Stimulated activated CD8-positive, alpha-beta memory T cell treated with anti-CD3 and anti-CD28 coated beads, Interleukin-7, amount 100 ng/mL, for 24 hours (primary cell): ENCODE results near the gene ARHGEF5.
A peak's percentile ranks its signal among the peaks of the same experiment; 100 is the strongest.
"Not testable (repeated sequence)": the region's sequence is repeated elsewhere in the genome, so short reads cannot be mapped to it uniquely, and the experiment has no call there.

Source experiments
- DNase-seq: peaks from one replicate; pipeline ENCODE4 v3.0.0-alpha.2; 2020; ENCODE audit warnings: low read depth

The ARHGEF5 gene

DNA sequence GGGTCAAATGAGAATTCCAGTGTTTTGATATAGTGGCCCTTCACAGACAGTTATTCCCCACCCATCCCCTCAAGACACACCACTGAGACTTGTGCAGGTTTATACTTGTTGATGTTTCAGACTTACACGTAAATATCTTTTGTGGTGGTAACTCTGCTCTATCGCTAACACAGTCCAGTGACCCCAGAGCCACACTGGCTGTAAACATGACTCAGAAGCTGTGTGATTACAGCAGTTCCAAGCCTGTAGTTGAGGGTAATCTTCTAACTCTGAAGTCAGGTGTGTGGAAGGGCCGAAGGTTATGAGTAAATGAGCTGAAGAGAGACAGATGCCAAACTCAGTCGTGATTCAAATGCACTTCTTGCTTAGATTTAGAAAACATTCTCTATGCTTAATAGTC is 28.9 kb downstream of the ARHGEF5 start:
- no peak for DNase-seq

DNA sequence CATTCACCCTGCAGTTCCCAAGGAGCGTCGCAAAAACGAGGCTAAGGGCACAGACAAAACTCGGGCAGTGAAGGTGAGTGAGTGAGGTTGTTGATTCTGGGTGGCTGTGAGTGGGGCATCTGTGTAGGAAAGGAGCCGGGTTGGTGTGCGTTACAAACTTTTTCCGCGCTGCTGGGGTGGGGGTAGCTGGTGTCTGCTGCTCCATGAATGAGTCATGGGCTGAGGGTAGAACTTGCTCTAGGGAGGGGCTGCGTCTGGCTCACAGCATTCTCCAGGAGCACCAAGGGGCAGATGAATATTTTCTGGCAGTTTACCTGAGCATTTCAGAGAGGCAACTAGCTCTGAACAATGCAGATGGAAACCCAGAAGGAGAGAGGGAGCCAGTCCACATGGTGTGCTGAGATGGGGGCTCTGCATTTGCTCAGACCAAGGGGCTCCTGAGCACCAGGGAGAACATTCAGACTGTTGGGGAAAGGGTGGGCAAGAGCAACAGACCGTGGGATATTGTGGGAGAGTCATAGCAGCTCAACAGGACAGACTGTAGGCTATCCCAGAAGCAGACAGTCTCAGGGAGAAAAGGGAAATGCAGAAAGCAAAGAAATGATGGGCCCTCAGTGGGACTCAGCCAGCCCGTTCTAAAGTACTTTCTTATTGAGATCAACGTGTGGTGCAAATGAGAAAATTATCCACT is 29.5 kb downstream of the ARHGEF5 start:
- DNase-seq: peak; percentile 6

DNA sequence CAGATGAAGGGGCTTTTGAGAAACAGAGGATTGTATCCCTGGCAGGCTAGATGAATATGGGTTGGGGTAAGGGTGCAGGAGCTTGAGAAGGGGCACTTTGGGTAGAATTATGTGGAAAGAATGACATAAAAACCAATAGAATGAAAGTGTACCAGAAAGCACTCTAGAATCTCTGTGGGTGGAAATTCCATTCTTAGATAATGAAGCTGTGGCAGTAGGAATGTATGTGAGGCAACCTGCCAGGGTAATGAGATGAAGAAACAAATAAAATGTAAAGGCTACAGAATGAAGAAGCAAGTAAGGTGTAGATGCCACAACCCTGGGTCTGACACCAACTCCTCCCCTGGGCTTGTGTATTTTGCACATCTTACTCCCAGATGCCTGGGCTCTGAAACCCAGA is 31.5 kb downstream of the ARHGEF5 start:
- DNase-seq: no peak

DNA sequence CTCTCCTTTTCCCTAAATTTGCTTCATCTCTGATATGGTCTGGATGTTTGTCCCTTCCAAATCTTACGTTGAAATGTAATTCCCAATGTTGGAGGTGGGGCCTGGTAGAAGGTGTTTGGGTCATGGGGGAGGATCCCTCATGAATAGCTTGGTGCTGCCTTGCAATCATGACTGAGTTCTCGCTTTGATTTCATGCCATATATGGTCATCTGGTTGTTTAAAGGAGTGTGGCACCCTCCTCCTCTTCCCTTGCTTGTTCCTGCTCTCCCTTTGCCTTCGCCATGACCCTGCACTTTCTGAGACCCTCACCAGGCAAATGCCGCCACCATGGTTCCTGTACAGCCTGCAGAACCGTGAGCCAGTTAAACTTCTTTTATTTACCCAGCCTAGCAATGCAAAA is 33.7 kb downstream of the ARHGEF5 start:
- DNase-seq: no peak

DNA sequence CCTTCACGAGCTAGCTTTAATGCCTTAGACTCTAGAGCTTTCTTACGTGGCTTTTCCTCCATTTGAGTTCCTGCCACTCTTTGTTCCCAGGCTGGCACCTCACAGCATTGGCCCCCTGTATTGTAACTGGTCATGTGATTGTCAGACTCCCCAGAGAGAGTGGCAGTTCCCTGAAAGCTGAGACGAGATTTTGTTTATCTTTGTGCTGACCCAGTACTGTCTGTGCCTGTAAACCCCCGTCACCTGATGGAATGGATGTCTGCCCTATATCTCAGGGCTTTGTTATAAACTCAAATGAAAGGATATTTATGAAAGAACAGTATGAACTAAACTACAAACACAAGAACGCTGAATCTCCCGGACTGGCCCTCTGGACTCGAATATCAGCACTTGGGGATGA is 35.3 kb downstream of the ARHGEF5 start:
- DNase-seq: no peak

DNA sequence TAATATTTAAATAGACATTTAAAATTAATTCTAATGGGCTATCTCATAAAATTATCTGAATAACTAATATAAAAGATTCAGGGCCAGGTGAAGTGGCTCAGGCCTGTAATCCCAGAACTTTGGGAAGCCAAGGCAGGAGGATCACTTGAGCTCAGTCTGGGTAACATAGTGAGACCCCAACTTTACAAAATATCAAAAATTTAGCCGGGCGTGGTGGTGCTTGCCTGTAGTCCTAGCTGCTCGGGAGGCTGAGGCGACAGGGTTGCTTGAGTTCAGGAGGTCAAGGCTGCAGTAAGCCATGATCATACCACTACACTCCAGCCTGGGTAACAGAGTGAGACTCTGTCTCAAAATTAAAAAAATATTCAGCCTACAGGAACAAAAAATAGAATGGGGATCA is 35.8 kb downstream of the ARHGEF5 start:
- no peak for DNase-seq

DNA sequence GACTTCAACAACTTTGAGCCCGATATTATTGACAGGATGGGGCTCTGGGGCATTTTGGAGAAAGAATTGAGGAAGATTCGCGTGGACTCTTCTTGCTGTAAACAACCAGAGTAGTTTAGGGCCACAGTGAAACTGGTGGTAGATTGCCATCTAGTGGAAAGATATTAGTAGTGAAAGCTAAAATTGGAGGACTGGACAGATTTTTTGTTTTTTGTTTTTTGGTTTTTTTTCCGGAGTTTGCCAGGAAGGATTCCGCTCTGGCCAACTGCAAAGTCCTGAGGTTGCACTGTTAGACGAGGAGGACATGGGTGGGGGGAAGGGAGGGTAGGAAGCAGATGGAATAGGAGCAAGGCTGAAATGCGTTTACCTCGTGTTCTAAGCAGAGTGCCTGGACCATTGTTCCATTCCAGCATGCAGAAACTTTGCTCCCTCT is 36.6 kb downstream of the ARHGEF5 start:
- no peak for DNase-seq

DNA sequence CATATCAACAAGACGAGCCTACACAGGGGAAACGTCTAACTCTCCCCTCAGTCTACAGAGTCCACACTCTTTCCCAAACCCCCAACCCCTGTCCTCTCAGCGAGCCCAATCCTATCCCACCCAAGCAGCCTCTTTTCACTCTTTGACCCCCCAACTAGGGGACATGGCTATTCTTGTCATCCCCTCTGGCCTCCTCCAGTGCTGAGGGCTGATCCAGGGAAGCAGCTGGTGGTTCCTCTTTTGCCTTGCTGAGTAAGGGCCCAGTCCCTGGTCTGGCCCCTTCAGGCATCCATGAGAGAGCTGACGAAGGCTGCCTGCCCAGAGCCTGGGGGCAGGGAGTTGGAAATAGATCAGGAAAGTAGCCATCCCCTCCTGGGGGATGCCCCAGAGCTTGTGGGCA is 41.9 kb downstream of the ARHGEF5 start:
- DNase-seq: no peak

DNA sequence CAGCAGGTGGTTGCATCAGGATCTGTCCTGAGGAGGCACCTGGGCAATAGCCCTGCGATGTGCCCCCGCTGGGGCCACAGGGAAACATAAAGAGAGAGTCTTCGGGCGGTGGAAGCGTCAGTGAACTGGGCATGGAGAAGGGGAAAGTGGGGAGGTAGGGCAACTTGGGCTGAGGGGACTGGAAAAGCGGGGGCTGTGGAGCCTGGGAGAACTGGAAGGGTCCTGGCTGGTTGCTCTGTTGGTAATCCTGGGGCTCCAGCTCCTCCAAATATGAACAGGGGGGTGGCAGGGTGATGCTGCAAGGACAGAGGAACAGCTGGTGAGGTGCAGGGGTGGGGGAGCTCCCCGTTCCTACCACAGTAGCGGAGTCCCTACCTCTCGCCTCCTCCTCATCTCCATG is 43.1 kb downstream of the ARHGEF5 start:
- DNase-seq: no peak

DNA sequence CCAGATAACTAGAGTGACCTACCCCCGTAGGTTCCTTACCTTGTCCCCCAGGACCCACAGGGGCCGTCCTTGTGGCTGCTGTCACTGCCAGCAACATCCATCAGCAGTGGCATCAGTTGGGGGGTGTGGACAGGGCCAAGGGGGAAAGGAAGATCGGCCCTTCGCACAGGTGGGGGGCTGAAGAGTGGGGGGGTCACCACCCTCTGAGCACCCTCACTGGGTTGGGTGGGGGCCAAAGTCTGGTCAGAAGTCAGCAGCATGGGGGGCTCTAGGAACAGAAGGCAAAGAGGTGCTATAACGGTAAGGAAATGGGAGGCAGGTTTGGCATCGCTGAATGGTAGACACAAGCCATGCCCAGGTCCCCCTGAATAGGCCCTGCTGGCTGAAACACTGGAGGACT is 43.7 kb downstream of the ARHGEF5 start:
- no peak for DNase-seq

DNA sequence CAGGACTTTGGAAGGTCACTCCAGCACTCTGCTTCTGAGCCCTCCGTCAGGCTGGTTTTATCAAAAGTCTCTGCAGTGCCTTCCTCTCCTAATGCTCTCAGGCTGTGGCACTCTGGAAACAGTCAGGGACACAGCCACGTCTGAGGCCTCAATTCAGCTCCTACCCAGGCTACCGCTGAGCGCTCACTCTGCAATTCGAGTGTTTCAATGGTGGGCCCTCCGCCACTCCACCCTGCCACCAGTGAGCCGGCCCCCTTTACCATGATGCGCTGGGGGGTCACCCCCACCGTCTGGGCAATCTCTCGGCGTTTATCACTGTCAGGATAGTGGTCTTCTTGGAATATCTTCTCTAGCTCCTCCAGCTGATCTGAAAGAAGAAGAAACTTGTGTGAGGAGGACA is 44.7 kb downstream of the ARHGEF5 start:
- DNase-seq: no peak

DNA sequence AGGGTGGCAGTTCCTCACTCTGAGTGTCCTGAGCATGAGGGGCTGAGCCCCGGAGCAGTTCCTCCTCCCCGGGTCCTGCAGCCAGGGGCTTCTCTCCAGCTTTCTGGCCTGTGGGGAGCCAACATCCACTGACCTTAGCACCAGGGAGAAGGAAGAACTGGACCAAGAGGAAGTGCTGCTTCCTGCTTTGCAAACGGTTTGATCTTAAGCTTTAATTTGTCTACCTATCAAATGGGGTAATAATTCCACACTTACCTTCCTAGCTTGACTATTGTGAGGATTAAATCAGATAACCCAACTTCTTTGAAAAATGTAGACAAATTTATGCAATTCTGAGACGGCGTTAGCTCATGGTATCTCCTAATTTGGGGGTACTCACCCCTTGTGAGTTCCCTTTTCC is 46.3 kb downstream of the ARHGEF5 start:
- DNase-seq: no peak

DNA sequence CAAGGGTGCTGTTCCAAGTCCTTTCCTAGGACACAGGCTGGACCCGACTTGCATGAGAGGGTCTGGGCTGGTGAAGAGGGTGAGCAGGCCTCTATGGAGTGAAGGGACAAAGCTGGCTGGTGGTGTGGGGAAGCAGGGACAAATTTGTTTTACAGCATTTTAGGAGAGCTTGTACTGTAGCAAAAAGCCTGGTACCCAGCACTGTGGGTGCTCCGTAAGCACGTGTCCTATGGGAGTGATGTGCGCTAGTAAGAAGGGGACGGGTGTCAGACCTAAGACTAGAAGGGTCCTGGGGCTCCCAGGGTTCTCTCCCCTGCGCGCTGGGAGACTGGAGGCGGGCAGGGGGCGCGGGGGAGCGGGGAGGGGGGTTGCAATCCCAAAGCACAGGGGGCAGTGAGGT is 47.9 kb downstream of the ARHGEF5 start:
- no peak for DNase-seq

DNA sequence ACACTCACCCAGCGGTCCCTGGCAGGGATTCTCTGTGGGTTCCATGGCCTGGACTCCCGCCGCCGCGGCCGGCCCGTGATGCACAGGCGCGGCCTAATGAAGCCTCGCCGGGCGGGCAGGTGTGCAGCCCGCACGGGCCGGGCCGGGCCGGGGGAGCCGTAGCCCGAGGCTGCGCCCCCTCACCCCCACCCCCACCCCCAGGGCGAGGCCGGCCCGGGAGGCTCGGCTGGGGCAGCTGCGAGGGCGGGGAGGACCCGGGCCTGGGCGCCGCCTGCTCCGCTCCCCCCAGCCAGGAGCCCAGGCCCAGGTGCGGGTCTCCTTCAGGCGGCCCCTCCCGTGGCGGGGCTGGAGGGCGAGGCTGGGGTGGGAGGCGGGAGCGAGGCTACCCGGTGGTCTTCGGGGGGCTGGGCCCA is 48.5 kb downstream of the ARHGEF5 start, which contains the start of gene NOBOX:
Gene NOBOX (minus strand): TSS at position 45 of the 413 bp plus-strand sequence.
- no peak for DNase-seq

DNA sequence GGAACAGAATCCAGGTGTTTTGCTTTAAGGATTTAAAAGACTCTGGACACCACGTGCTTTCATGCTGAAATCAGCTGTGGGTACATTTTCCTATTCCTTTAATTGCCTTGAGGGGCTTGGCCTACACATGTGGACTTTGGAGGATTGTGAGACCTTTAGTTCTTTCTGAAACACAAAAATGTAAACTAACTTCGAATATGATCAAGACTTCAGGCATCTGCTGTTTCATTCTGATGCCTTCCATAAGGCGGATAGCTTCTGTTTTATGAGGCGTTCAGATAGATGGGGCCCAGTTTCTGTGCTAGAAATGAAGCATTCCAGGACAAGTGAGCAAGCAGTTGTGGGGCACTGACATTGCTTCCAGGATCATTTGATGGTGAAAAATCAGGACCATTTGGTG is 49.7 kb downstream of the ARHGEF5 start:
- no peak for DNase-seq

DNA sequence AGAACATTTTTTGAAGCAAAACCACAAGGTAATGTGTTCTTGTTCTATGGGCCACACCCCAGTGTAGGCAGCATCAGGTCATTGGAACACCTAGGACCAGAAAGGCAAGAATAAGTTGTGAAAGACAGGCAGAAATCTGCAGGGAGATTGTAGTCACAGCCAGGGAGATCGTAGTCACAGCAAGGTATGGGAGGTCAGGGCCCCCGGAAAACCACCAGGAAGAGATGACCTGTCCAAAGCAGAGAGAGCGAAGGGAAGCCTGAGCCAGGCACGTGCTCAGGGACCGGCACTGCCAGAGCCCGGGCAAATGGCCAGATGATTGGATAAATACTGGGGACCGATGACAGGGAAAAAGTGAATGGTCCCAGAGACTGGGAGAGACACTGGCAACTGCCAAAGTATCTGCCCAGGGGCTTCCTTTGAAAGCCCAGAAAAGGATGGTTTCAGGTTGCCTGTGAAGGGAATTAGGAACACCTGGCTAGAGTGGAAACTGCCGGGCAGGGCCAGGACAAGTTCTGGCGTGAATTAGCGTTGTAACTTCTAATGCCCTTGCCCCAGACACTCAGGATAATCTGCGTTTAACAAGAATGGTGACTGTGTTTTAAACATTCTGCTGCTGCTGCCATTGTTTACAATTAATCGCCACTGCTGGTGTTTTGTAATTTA is 52.2 kb downstream of the ARHGEF5 start:
- no peak for DNase-seq

DNA sequence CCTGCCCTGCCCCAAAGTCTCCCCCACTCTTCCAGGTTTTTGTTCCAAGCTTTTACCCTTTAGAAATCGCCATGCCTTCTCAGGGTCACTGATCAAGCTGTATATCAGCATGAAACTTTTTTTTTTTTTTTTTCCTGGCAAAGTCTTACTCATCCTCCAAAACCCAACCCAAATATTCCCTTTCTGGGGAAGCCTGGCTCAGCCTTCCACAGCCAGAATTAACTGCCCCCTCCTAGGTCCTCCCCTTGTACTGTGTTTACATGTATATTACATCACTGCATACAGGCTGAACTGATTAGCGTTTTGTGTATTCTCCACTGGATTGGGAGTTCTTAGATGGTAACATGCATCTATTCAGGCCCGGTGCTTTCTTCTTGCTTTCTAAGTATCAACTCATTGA is 52.9 kb downstream of the ARHGEF5 start:
- no peak for DNase-seq

DNA sequence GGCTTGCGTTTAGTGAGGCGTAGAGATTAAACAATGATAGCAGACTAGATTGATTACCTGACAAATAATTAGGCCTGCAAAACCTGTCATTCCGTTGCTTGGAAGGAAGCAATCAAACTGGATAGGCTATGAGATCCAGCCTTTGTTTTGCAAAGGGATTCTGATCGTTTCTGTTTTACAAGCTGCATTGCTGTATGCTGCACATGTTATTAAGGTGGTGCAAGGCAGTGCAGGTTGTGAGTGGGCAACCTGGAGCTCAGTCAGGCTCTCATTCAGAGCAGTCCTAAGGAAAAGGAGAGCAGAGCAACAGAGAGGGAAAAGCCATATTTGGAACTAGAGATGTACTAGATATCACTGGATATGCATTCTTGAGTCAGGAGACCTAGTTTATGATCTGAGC is 55.2 kb downstream of the ARHGEF5 start:
- no peak for DNase-seq

DNA sequence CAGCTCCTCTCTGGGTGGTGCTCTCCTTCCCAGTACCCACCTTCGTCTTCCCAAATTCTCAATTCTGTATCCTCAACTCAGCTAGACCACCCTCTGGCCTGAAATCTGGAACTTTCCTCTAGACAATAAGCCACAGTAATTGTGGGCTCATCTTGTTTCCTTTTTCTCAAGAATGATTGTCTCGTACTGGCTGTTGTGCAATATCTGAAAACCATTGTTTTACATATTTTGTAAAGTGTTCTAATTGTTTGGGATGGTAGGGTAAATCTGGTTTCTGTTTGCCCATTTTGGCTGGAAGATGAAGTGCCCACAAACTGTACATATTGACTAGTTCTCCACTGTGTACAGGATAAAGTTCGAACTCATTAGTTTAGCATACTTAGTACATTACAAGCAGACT is 59.6 kb downstream of the ARHGEF5 start:
- DNase-seq: no peak

DNA sequence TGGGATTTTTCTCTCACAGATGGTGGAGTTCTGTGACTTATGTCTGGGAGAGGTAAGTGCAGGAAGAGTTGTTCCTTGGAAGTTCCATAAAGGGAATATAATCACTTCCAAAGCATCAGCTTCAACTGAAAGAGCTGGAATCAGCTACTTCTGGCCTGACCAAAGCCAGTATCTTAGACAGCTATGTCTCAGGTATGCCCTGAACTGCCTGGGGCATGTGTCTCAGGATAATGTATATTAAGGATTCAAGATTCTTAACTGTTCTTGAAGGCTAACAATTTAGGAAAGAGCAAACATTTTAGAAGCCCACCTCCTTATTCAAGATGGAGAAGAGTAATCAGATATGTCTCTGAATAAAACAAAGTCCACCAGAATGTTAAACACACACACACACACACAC is 60.7 kb downstream of the ARHGEF5 start:
- DNase-seq: no peak

DNA sequence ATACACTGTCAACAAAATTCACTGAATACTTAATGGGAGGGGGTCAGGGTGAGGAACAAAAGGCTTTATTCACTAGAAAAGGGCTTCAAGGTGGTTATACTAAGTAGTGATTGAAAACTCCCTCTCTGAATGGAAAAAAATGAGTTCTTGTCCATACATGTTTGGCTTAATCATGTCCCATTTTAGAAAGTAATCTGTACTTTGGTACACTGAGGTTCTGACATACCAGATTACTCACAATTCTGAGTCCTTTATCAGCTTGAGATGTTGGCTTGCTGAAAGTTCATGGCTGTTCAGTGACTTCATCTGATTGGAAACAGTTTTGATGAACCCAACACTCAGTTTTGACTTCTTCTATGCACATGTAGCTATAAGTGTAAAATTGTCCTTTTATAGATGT is 61.1 kb downstream of the ARHGEF5 start:
- no peak for DNase-seq

DNA sequence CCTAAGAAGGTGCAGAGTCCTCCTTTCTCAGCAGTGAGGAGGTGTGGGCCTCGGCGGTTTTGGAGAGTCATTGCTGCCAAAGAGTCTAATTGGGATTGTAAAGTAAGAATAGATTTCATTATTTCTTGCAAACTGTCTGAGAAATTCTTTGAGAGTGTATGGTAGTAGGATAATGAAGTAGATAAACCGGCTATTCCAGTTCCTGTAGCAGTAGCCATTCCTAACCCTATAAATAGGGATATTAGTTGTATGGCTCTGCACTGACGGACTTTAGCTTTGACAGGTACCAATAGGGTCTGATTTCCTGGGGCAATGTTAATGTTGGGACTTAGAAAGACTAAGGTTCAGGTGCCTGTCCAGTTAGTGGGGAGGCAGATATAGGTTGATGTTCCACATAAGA is 63.7 kb downstream of the ARHGEF5 start:
- DNase-seq: not testable (repeated sequence)

DNA sequence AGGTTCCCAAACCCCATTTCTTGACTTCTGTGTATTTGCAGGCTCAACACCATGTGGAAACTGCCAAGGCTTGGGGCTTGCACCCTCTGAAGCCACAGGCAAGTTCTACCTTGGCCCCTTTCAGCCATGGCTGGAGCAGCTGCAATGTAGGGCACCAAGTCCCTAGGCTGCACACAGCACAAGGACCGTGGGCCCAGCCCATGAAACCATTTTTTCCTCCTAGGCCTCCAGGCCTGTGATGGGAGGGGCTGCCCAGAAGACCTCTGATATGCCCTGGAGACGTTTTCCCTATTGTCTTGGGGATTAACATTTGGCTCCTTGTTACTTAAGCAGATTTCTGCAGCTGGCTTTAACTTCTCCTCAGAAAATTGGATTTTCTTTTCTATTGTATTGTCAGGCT is 72.3 kb downstream of the ARHGEF5 start:
- not testable (repeated sequence) for DNase-seq

DNA sequence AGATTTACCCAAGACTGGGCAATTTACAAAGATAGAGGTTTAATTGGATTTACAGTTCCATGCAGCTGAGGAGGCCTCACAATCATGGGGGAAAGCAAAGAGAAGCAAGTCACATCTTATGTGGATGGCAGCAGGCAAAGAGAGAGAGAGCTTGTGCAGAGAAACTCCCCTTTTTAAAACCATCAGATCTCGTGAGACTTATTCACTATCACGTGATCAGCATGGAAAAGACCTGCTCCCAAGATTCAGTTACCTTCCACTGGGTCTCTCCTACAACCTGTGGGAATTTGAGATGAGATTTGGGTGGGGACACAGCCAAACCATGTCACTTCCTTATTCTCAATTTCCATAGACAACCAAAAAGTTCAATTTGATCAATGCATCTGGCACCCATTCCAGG is 73.2 kb downstream of the ARHGEF5 start:
- DNase-seq: no peak
